SK-N-SH (cell line): ENCODE data around the gene LEMD1. TPM values are rescaled to one million over a fixed set of nuclear protein-coding genes. Genes with fewer than 3 reads are reported as not detected.

Source experiments
- CTCF ChIA-PET: fragments of 300-600, 350-600 bp; formaldehyde crosslinking; extraction: SDS; loops from one replicate; lab custom pipeline; 2021; lab: Yijun Ruan, JAX
- POLR2A ChIA-PET: fragments of 350-600 bp; sonication (Branson Sonifier 250); formaldehyde crosslinking; extraction: SDS; loops from one replicate; lab custom pipeline; 2020; ENCODE audit warnings: antibody characterized with exemption, inconsistent platforms; lab: Yijun Ruan, JAX
- DNase-seq: peaks from one replicate; pipeline ENCODE4 v3.0.0; 2012
- H2AFZ ChIP-seq: fragments of 200-600 bp; sonication (generic); 2 replicates; pipeline ENCODE4 v1.8.1; 2016; ENCODE audit warnings: antibody characterized with exemption, mild to moderate bottlenecking, low read depth
- H3F3A ChIP-seq: fragments of 200-600 bp; sonication (generic); replicated peaks from 2 replicates; pipeline ENCODE3; 2016; ENCODE audit warnings: antibody characterized with exemption, mild to moderate bottlenecking; ENCODE audit not compliant: insufficient read depth
- H3K27ac ChIP-seq, 2 experiments: fragments of 200-500 bp in 1 of 2; fragments of 200-600 bp in 1 of 2; sonication (Bioruptor generic) in 1 of 2; sonication (generic), shearing (Covaris generic) in 1 of 2; 2 replicates each; pipeline versions ENCODE4 v1.5.1 to v1.6.1; 2014 to 2016; ENCODE audit warnings: low read depth in 2 of 2, inconsistent platforms in 1 of 2, low read length in 1 of 2, mild to moderate bottlenecking in 1 of 2, mixed read lengths in 1 of 2
- H3K27me3 ChIP-seq: fragments of 200-600 bp; sonication (generic), shearing (Covaris generic); 2 replicates; pipeline ENCODE4 v1.6.1; 2016; ENCODE audit warnings: mixed run types; ENCODE audit not compliant: insufficient read depth
- H3K36me3 ChIP-seq, 2 experiments: fragments of 200-500 bp in 1 of 2; fragments of 200-600 bp in 1 of 2; sonication (Bioruptor generic) in 1 of 2; sonication (generic) in 1 of 2; replicated peaks in 1 of 2; 2 replicates each; pipeline versions ENCODE3 to v1.5.1; 2014 to 2016; ENCODE audit warnings: low read length in 1 of 2, mild to moderate bottlenecking in 1 of 2; ENCODE audit not compliant: insufficient read depth in 2 of 2, control insufficient read depth in 1 of 2
- H3K4me1 ChIP-seq, 2 experiments: fragments of 200-500 bp in 1 of 2; fragments of 200-600 bp in 1 of 2; sonication (Bioruptor generic) in 1 of 2; sonication (generic), shearing (Covaris generic) in 1 of 2; 2 replicates each; pipeline versions ENCODE4 v1.5.1 to v1.6.1; 2014 to 2016; ENCODE audit warnings: low read depth in 1 of 2, low read length in 1 of 2, mixed run types in 1 of 2; ENCODE audit not compliant: insufficient read depth in 2 of 2, control insufficient read depth in 1 of 2
- H3K4me2 ChIP-seq: fragments of 200-600 bp; sonication (generic), shearing (Covaris generic); 2 replicates; pipeline ENCODE4 v1.6.1; 2017; ENCODE audit warnings: mixed run types
- H3K4me3 ChIP-seq, 2 experiments: fragments of 200-500 bp in 1 of 2; fragments of 200-600 bp in 1 of 2; sonication (Bioruptor generic) in 1 of 2; sonication (generic), shearing (Covaris generic) in 1 of 2; 2 replicates each; pipeline versions ENCODE4 v1.5.1 to v1.8.1; 2014 to 2016; ENCODE audit warnings: low read depth in 2 of 2, inconsistent platforms in 1 of 2, low read length in 1 of 2, mild to moderate bottlenecking in 1 of 2, mixed read lengths in 1 of 2, moderate library complexity in 1 of 2
- H3K79me2 ChIP-seq: fragments of 200-600 bp; sonication (generic); 2 replicates; pipeline ENCODE4 v1.8.1; 2017; ENCODE audit warnings: mild to moderate bottlenecking; ENCODE audit not compliant: insufficient read depth
- H3K9ac ChIP-seq: fragments of 200-600 bp; sonication (generic); 2 replicates; pipeline ENCODE4 v1.6.1; 2017; ENCODE audit warnings: mixed run types
- H3K9me2 ChIP-seq: fragments of 200-600 bp; sonication (generic); 2 replicates; pipeline ENCODE4 v1.6.1; 2017; ENCODE audit warnings: mixed run types
- H3K9me3 ChIP-seq: fragments of 200-600 bp; sonication (generic); 2 replicates; pipeline ENCODE4 v1.6.1; 2017; ENCODE audit warnings: mixed run types, mild to moderate bottlenecking, moderate library complexity
- H4K20me1 ChIP-seq: fragments of 200-600 bp; sonication (generic); 2 replicates; pipeline ENCODE4 v1.6.1; 2017; ENCODE audit warnings: mild to moderate bottlenecking, mixed run types; ENCODE audit not compliant: insufficient read depth
- CTCF ChIP-seq: fragments of 200-600 bp; sonication (generic); IDR thresholded peaks from 2 replicates; pipeline ENCODE4 v1.6.1; 2017; ENCODE audit warnings: antibody characterized with exemption, mild to moderate bottlenecking, moderate library complexity
- ELF1 ChIP-seq: IDR thresholded peaks from 2 replicates; pipeline ENCODE4 v1.4.0; 2012
- FOXJ3 ChIP-seq: sonication (generic); formaldehyde crosslinking; IDR thresholded peaks from 2 replicates; pipeline ENCODE4 v1.5.1; 2020; ENCODE audit warnings: mild to moderate bottlenecking, missing genetic modification reagents
- FOXM1 ChIP-seq: IDR thresholded peaks from 2 replicates; pipeline ENCODE4 v1.4.0; 2012; ENCODE audit warnings: low read depth, mild to moderate bottlenecking
- MEF2A ChIP-seq: IDR thresholded peaks from 2 replicates; pipeline ENCODE4 v1.4.0; 2012; ENCODE audit warnings: low read depth, borderline replicate concordance
- MXI1 ChIP-seq: IDR thresholded peaks from 2 replicates; pipeline ENCODE4 v1.6.1; 2012; ENCODE audit warnings: mild to moderate bottlenecking, low read depth, low read length, improper control_type of control experiment
- POLR2AphosphoS5 ChIP-seq: IDR thresholded peaks from 2 replicates; pipeline ENCODE4 v1.6.1; 2012; ENCODE audit warnings: low read depth, low read length
- RAD21 ChIP-seq: IDR thresholded peaks from 2 replicates; pipeline ENCODE4 v1.6.1; 2012; ENCODE audit warnings: mild to moderate bottlenecking, low read length
- RCOR1 ChIP-seq: fragments of 150-350 bp; IDR thresholded peaks from 2 replicates; pipeline ENCODE4 v1.6.1; 2017; ENCODE audit warnings: antibody characterized with exemption, low read length
- REST ChIP-seq: IDR thresholded peaks from 2 replicates; pipeline ENCODE4 v1.6.1; 2012; ENCODE audit warnings: mild to moderate bottlenecking, low read depth, low read length, moderate library complexity
- RXRA ChIP-seq: IDR thresholded peaks from 2 replicates; pipeline ENCODE4 v1.4.0; 2012; ENCODE audit warnings: low read depth, mild to moderate bottlenecking, borderline replicate concordance
- USF1 ChIP-seq: IDR thresholded peaks from 2 replicates; pipeline ENCODE4 v1.4.0; 2012; ENCODE audit warnings: low read depth, borderline replicate concordance
- USF2 ChIP-seq: fragments of 150-350 bp; IDR thresholded peaks from 2 replicates; pipeline ENCODE4 v1.6.1; 2017; ENCODE audit warnings: antibody characterized with exemption, low read length, low read depth, borderline replicate concordance
- YY1 ChIP-seq: IDR thresholded peaks from 2 replicates; pipeline ENCODE4 v1.4.0; 2012; ENCODE audit warnings: low read depth, mild to moderate bottlenecking
- WGBS: methylation state at CpG from one replicate; pipeline ENCODE4 v1.1.6; 2017; ENCODE audit warnings: low lambda C conversion rate; 5-methylcytosine and 5-hydroxymethylcytosine counted together
- polyA plus RNA-seq, 3 experiments: library from polyadenylated mRNA; depleted of rRNA; stranded (reverse); fragments of >200 nt; gene quantifications; 2 replicates each; pipeline ENCODE4 v1.2.3, GENCODE V29; 2012

The LEMD1 gene
- polyA plus RNA-seq, 1 of the 3 experiments (the other 2 are of a cell fraction) = not detected

GRCh38 chr1:205416322-205416721 lies 5.5 kb downstream of the LEMD1 start:
- Histone ChIP-seq H3F3A (no peaks in the 10 kb centered on the region), H2AFZ (no peak overlapping the region), H3K36me3 (no peaks in the 10 kb centered on the region), H3K4me2 (no peak overlapping the region), H3K27me3 (peaks cover 17% of the 10 kb centered on the region), H4K20me1 (no peaks in the 10 kb centered on the region), H3K27ac (no peak overlapping the region), H3K9me2 (no peaks in the 10 kb centered on the region), H3K79me2 (no peaks in the 10 kb centered on the region), H3K9me3 (no peaks in the 10 kb centered on the region), H3K4me1 (no peaks in the 10 kb centered on the region; a peak in 1 of 4 replicates), H3K4me3 (no peak overlapping the region), H3K9ac (no peak overlapping the region)
- TF ChIP-seq RCOR1 (no peak), RXRA (no peak), RAD21 (no peak), USF2 (no peak), USF1 (no peak)
- CTCF ChIA-PET = interaction anchor here (0.7 to 3.9 kb wide), 14 partner anchors 10 to 160 kb away, joined by 3 to 22 read pairs (median 4); partner anchors contain the start of gene BLACAT1
- WGBS = 79% methylated on average over 2 of the region's 2 CpGs
- POLR2A ChIA-PET = no interaction called here
- no peak for DNase-seq

GRCh38 chr1:205410581-205411298 lies 11.1 kb downstream of the LEMD1 start:
- TF ChIP-seq FOXM1 (no peak), POLR2AphosphoS5 (no peak), MXI1 (no peak), REST (no peak), MEF2A (no peak), ELF1 (no peak), RAD21 (no peak), FOXJ3 (CRISPR knock-in tag) (no peak), YY1 (no peak), CTCF (no peak)
- TF ChIP-seq, all 33 proteins: peak for 0
- no peak for DNase-seq
- peaks cover 7% of the 10 kb centered on the region; the same call in 1 of the 2 replicates for H3K27me3 ChIP-seq
- H3K4me2 ChIP-seq = no peak overlapping the region
- 74% methylated on average over 5 of the region's 5 CpGs for WGBS
- H2AFZ ChIP-seq = no peak overlapping the region
- H3K9me2 ChIP-seq = no peaks in the 10 kb centered on the region
- no peak overlapping the region for H3K9ac ChIP-seq
- H4K20me1 ChIP-seq = no peaks in the 10 kb centered on the region
- ChIA-PET POLR2A (no interaction called here), CTCF (interaction anchor here (1.3 to 2.8 kb wide), 3 partner anchors 13 to 75 kb away, joined by 3 to 15 read pairs (median 14); no protein-coding TSS in a partner anchor)
- H3K4me1 ChIP-seq = no peaks in the 10 kb centered on the region
- H3K4me3 ChIP-seq = no peak overlapping the region
- no peak overlapping the region for H3K27ac ChIP-seq
- no peaks in the 10 kb centered on the region for H3K9me3 ChIP-seq
- no peaks in the 10 kb centered on the region for H3K36me3 ChIP-seq
- no peaks in the 10 kb centered on the region for H3F3A ChIP-seq
- H3K79me2 ChIP-seq = no peaks in the 10 kb centered on the region
